Keratinocyte (primary cell): Measurements from ENCODE around the gene PSMD14.

Source experiments
- CTCF ChIP-seq, 3 experiments: IDR thresholded peaks in 1 of 3; conservative IDR thresholded peaks in 1 of 3; optimal IDR thresholded peaks in 1 of 3; 2 replicates in 2 of 3; 3 replicates in 1 of 3; pipeline versions ENCODE3 to v1.5.1; 2011; ENCODE audit warnings: low read length in 3 of 3, mild to moderate bottlenecking in 3 of 3, moderate library complexity in 2 of 3, control low read depth in 1 of 3, inconsistent platforms in 1 of 3; ENCODE audit not compliant: insufficient read depth in 2 of 3; ENCODE audit errors: extremely low read depth in 1 of 3
- EZH2 ChIP-seq: IDR thresholded peaks from one replicate; pipeline ENCODE4 v1.6.1; 2012; ENCODE audit warnings: inconsistent platforms, mild to moderate bottlenecking, low read length, moderate library complexity

- TF ChIP-seq EZH2 (no peak), CTCF (optimal IDR thresholded peaks at IDR 0.05 in 1 of 3, IDR thresholded peaks at IDR 0.05 in 1 of 3, conservative IDR thresholded peaks at IDR 0.05 in 1 of 3; ENCODE audit: extremely low read depth in 1 of 3, insufficient read depth in 2 of 3, low read length in 3 of 3) (no peak)
Measured at GRCh38 chr2:161370981-161371380, 62.8 kb downstream of the PSMD14 start.
